GM23338 (cell line): ENCODE measurements around the gene CXXC1.

Source experiments
- CTCF ChIP-seq, 2 experiments: fragments of 200-600 bp in 1 of 2; sonication (generic) in 1 of 2; conservative IDR thresholded peaks; 2 replicates each; pipeline versions ENCODE4 v1.5.1 to v1.6.1; 2016 to 2017; ENCODE audit warnings: antibody characterized with exemption in 2 of 2, low read depth in 2 of 2, mild to moderate bottlenecking in 2 of 2, moderate library complexity in 1 of 2
- EZH2phosphoT487 ChIP-seq: fragments of 200-600 bp; sonication (generic); IDR thresholded peaks from one replicate; pipeline ENCODE4 v1.8.1; 2018; ENCODE audit warnings: antibody characterized with exemption; ENCODE audit not compliant: unreplicated experiment
- JUNB ChIP-seq: IDR thresholded peaks from one replicate; pipeline ENCODE4 v1.6.1; 2016; ENCODE audit warnings: antibody characterized with exemption; ENCODE audit not compliant: unreplicated experiment

GRCh38 chr18:50277942-50278341 is 9.6 kb downstream of the CXXC1 start:
- no peak for TF ChIP-seq CTCF (conservative IDR thresholded peaks at IDR 0.05; ENCODE audit: low read depth in 2 of 2)
- TF ChIP-seq JUNB: no peak
- no peak for TF ChIP-seq EZH2phosphoT487
